Muscle layer of colon (tissue), 2 donors: ENCODE results near the gene OR1E2.
"Not testable (repeated sequence)": the region's sequence is repeated elsewhere in the genome, so short reads cannot be mapped to it uniquely, and the experiment has no call there.

ENCODE experiments used
- H3K27ac ChIP-seq: one replicate; pipeline ENCODE4 v1.7.0; 2013; ENCODE audit warnings: low read depth, mild to moderate bottlenecking, low read length, moderate library complexity
- H3K27me3 ChIP-seq, 2 donors: one replicate each; pipeline ENCODE4 v1.7.0; 2013; ENCODE audit warnings: low read length in 2 of 2, mild to moderate bottlenecking in 2 of 2; ENCODE audit not compliant: insufficient read depth in 2 of 2, control insufficient read depth in 1 of 2
- H3K36me3 ChIP-seq: one replicate; pipeline ENCODE4 v1.7.0; 2013; ENCODE audit warnings: mild to moderate bottlenecking, low read length; ENCODE audit not compliant: insufficient read depth
- H3K4me1 ChIP-seq: one replicate; pipeline ENCODE4 v1.7.0; 2013; ENCODE audit warnings: mild to moderate bottlenecking, low read length; ENCODE audit not compliant: insufficient read depth
- H3K4me3 ChIP-seq, 2 donors: one replicate each; pipeline ENCODE4 v1.7.0; 2013; ENCODE audit warnings: low read length in 2 of 2, low read depth in 1 of 2, mild to moderate bottlenecking in 1 of 2, moderate library complexity in 1 of 2
- H3K9ac ChIP-seq: one replicate; pipeline ENCODE4 v1.7.0; 2013; ENCODE audit warnings: low read length
- H3K9me3 ChIP-seq: one replicate; pipeline ENCODE4 v1.7.0; 2013; ENCODE audit warnings: mild to moderate bottlenecking, low read length
- donor health status: abdominal sarcoma.
- donor health status: Adenocarcinoma of cecum.

The OR1E2 gene

GRCh38 chr17:3447625-3448024, 14.0 kb upstream of the OR1E2 start:
- Histone ChIP-seq H3K27ac (no peak overlapping the region), H3K4me1 (no peaks in the 10 kb centered on the region)

DNA sequence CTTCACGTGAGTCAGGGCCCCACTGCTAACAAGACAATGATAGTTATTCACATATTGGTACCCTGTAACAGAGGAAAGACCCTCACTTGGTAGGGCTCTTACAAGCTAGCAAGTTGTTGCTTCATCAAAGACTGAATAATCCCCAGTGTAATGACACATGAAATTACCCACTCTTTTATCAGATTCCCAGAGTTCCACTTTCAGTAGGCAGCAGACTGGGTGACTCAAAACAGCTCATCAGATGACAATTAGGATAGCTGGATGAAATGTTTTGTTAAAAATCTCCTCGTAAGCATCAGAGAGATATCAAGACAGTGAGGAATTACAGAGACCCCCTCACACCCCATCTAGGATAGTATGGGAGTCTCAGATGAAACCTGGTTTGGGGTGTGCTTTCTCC, 6.8 kb upstream of the OR1E2 start:
- Histone ChIP-seq H3K36me3 (no peaks in the 10 kb centered on the region), H3K27ac (no peak overlapping the region), H3K4me3 (no peak overlapping the region), H3K9ac (no peak overlapping the region), H3K4me1 (no peaks in the 10 kb centered on the region), H3K27me3 (no peaks in the 10 kb centered on the region), H3K9me3 (no peaks in the 10 kb centered on the region)

More at GRCh38 chr17:3447625-3448024, 14.0 kb upstream of the OR1E2 start:
- Histone ChIP-seq H3K36me3 (no peaks in the 10 kb centered on the region), H3K9me3 (no peaks in the 10 kb centered on the region), H3K9ac (no peak overlapping the region), H3K27me3 (no peaks in the 10 kb centered on the region), H3K4me3 (no peak overlapping the region)

- Histone ChIP-seq H3K9me3 (no peaks in the 10 kb centered on the region), H3K4me3 (no peak overlapping the region), H3K27me3 (no peaks in the 10 kb centered on the region), H3K9ac (no peak overlapping the region), H3K36me3 (no peaks in the 10 kb centered on the region), H3K27ac (no peak overlapping the region), H3K4me1 (no peaks in the 10 kb centered on the region)
Observed at GRCh38 chr17:3438368-3438767, 4.7 kb upstream of the OR1E2 start.

- H3K27me3 ChIP-seq, H3K27ac ChIP-seq, H3K9me3 ChIP-seq, H3K4me3 ChIP-seq, H3K36me3 ChIP-seq, H3K4me1 ChIP-seq, H3K9ac ChIP-seq: not testable (repeated sequence)
Observed at GRCh38 chr17:3433215-3433614, 426 bp downstream of the OR1E2 start.

- no peaks in the 10 kb centered on the region for H3K36me3 ChIP-seq
- H3K9ac ChIP-seq: no peak overlapping the region
- no peak overlapping the region for H3K4me3 ChIP-seq
- H3K27me3 ChIP-seq: no peaks in the 10 kb centered on the region
- no peaks in the 10 kb centered on the region for H3K4me1 ChIP-seq
- no peaks in the 10 kb centered on the region for H3K9me3 ChIP-seq
- no peak overlapping the region for H3K27ac ChIP-seq
Observed at GRCh38 chr17:3418222-3418621, 15.4 kb downstream of the OR1E2 start.

DNA sequence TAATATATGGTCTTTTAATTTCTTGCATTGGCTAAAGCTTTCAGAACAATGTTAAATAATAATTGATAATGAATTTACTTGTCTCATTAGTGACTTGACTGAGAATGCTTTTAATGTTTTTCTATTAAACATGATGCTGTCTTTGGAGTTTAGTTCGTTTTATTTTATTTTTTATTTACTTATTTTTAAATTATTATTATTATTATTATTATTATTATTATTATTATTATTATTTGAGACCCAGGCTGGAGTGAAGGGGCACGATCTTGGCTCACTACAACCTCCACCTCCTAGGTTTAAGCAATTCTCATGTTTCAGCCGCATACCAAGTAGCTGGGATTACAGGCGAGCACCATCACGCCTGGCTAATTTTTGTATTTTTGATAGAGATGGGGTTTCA, 18.0 kb downstream of the OR1E2 start:
- H3K4me3 ChIP-seq: no peak overlapping the region
- no peaks in the 10 kb centered on the region for H3K9me3 ChIP-seq
- H3K27ac ChIP-seq: no peak overlapping the region
- no peaks in the 10 kb centered on the region for H3K36me3 ChIP-seq
- H3K9ac ChIP-seq: no peak overlapping the region
- no peaks in the 10 kb centered on the region for H3K27me3 ChIP-seq
- no peaks in the 10 kb centered on the region for H3K4me1 ChIP-seq

- not testable (repeated sequence) for H3K36me3 ChIP-seq, H3K27me3 ChIP-seq, H3K27ac ChIP-seq, H3K9me3 ChIP-seq, H3K4me3 ChIP-seq, H3K4me1 ChIP-seq, H3K9ac ChIP-seq
Observed at GRCh38 chr17:3412216-3412615, 21.4 kb downstream of the OR1E2 start.

- no peak within 1 kb of the TSS for H3K4me3 ChIP-seq
- H3K27me3 ChIP-seq: no peaks in the 10 kb centered on the region
- no peaks in the 10 kb centered on the region for H3K4me1 ChIP-seq
- H3K9ac ChIP-seq: no peak within 1 kb of the TSS
- H3K27ac ChIP-seq: no peak within 1 kb of the TSS
- no peaks in the 10 kb centered on the region for H3K36me3 ChIP-seq
- no peaks in the 10 kb centered on the region for H3K9me3 ChIP-seq
Observed at GRCh38 chr17:3411070-3411469, 22.6 kb downstream of the OR1E2 start, which contains the start of gene OR3A3. OR3A3 (plus strand) TSS chr17:3411370.

GRCh38 chr17:3403856-3404255, 29.8 kb downstream of the OR1E2 start:
- H3K27ac ChIP-seq, H3K9me3 ChIP-seq, H3K4me3 ChIP-seq, H3K27me3 ChIP-seq, H3K36me3 ChIP-seq, H3K9ac ChIP-seq, H3K4me1 ChIP-seq: not testable (repeated sequence)

DNA sequence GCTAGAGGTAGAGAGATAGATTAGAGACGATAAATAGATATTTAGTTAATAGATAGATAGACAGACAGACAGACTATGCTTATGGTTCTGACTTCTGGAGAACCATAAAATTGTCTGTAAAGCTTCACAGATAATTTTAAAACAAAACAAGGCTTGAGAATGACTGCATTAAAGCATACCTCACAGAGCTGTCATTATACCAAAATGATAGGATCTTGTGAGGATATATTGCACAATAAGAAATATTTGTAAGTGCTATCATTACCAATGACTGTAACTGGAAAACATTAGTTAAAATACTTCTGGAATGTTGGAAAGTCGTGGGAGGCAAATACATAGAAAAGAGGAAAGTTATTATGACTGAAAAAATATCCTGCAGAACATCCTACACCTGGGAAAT, 31.9 kb downstream of the OR1E2 start:
- Histone ChIP-seq H3K36me3 (no peaks in the 10 kb centered on the region), H3K4me3 (no peak overlapping the region), H3K27ac (no peak overlapping the region), H3K9ac (no peak overlapping the region), H3K9me3 (no peaks in the 10 kb centered on the region), H3K4me1 (no peaks in the 10 kb centered on the region), H3K27me3 (no peaks in the 10 kb centered on the region)

DNA sequence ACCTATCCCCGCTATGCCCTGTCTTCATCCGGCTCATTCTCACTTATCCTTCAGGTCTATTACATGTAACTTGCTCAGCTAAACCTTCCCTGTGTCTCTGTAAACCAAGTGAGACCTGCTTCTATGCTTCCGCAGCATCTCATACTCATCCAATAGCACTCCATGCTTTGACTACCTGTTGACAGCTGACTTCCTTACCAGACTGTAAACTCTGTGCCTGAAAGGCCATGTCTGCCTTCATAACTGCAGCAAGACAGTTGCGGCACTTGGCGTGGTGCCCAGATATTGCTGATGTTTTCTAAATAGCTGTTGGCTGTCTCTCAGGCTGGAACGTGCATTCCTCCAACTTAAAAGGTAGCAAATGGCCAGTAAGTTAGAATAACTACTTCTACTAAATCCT, 33.6 kb downstream of the OR1E2 start:
- Histone ChIP-seq H3K36me3 (no peaks in the 10 kb centered on the region), H3K9me3 (no peaks in the 10 kb centered on the region), H3K27ac (no peak overlapping the region), H3K4me1 (no peaks in the 10 kb centered on the region), H3K4me3 (no peak overlapping the region), H3K27me3 (no peaks in the 10 kb centered on the region), H3K9ac (no peak overlapping the region)

DNA sequence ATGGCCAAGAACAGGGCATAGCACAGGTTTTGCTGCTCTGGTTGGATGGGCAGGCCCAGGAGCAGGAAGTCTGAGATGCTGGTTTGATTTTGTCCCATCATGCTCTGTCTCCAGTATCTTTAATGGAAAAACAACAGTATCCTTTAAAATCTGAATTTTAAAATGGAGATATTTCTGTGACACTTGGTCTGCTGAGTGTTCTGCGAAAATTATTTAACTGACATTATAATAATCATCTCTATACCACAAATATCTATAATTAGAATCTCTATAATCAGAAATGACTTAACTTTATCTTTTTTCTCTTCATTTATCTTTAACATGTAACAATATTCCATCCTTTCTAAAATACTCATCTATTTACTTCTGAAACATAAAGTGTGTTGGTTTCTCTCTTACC, 35.3 kb downstream of the OR1E2 start, which contains the start of gene OR1E1:
Gene OR1E1, minus strand, starts transcription at position 101 of the 400 bp plus-strand sequence. Its CDS starts 0 bp downstream, at position 101.
- Histone ChIP-seq H3K27me3 (no peaks in the 10 kb centered on the region), H3K9me3 (no peaks in the 10 kb centered on the region), H3K4me3 (no peak within 1 kb of the TSS), H3K9ac (no peak within 1 kb of the TSS), H3K27ac (no peak within 1 kb of the TSS), H3K36me3 (no peaks in the 10 kb centered on the region), H3K4me1 (no peaks in the 10 kb centered on the region)
